ENCODE results near the gene ZIC4.

The ZIC4 gene

DNA sequence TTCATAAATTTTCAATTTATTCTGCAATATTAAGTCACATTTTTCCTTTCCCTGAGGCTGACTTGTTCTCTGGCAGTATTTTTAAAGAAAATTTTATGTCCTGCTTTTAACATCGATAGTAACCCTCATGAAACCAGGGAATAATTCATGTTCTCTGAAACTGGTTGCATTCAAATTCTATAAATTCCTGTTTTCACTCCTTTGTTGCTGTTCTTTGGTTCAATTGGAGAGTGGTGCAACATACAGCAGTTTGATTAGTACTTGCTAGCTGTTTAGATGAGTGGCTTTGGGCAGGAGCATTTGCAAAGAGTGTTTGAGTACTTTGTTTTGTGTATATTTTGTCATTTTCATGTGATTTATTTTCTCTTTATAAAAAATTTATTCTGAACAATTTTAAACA, 22.0 kb upstream of the ZIC4 start:
- TF ChIP-seq, protein P1, sequence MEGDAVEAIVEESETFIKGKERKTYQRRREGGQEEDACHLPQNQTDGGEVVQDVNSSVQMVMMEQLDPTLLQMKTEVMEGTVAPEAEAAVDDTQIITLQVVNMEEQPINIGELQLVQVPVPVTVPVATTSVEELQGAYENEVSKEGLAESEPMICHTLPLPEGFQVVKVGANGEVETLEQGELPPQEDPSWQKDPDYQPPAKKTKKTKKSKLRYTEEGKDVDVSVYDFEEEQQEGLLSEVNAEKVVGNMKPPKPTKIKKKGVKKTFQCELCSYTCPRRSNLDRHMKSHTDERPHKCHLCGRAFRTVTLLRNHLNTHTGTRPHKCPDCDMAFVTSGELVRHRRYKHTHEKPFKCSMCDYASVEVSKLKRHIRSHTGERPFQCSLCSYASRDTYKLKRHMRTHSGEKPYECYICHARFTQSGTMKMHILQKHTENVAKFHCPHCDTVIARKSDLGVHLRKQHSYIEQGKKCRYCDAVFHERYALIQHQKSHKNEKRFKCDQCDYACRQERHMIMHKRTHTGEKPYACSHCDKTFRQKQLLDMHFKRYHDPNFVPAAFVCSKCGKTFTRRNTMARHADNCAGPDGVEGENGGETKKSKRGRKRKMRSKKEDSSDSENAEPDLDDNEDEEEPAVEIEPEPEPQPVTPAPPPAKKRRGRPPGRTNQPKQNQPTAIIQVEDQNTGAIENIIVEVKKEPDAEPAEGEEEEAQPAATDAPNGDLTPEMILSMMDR (IDR thresholded peaks at IDR 0.05), result no peak
- Histone ChIP-seq H3K4me3 (no peak overlapping the region), H3K9me3 (no peaks in the 10 kb centered on the region), H3K27ac (no peak overlapping the region), H3K27me3 (peaks cover 0 to 26% of the 10 kb centered on the region in 2 donors), H3K36me3 (no peaks in the 10 kb centered on the region), H3K4me1 (peaks cover 0 to 2% (median 0%) of the 10 kb centered on the region in 4 donors)
- intact Hi-C loops (cut with DNase I; ENCODE audit: low total_unique reads), result no loop called here
- DNase-seq, result no peak

DNA sequence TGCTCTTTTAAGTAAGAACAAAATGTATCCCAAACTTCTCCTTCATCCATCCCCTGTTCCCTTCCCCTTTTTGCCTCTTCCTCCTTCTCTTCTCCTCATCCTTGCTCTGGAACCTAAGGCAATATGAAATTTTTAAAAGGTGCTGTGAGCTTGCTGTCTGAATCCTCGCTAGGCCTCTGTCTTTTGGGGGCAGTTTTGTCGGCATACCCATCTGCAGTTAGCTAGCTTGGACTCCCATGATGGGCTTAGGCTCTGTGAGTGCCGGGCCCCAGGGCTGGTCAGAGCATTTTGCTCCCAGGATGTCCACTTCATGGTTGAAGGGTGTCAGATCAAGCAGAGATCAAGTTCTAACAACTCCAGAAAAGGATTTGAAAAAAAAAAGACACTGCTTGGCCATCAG, 21.4 kb upstream of the ZIC4 start:
- Histone ChIP-seq H3K4me1 (peaks cover 0 to 7% (median 0%) of the 10 kb centered on the region in 4 donors), H3K36me3 (no peaks in the 10 kb centered on the region), H3K27ac (no peak overlapping the region), H3K27me3 (peaks cover 0 to 32% of the 10 kb centered on the region in 2 donors), H3K9me3 (no peaks in the 10 kb centered on the region), H3K4me3 (no peak overlapping the region)
- no peak for DNase-seq
- TF ChIP-seq, protein P1 (IDR thresholded peaks at IDR 0.05), result no peak
- intact Hi-C loops (cut with DNase I; ENCODE audit: low total_unique reads), result no loop called here

DNA sequence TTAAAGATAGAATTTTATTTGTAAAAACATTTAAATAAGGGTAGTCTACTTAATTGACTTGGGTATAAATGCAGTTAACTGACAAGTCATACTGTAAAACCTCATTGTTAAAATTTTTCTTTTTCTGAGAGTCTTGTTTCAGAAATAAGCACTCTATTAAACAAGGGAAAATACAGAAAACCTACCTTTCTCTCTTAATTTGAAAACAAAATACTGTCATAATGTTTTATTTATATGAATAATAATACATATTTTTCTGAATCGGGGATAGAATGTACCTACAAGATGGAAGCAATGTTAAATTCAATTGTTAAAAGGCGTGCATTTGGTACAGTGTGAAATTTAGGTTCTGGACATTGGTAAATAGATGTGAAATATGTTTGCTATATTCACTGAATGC, 20.6 kb upstream of the ZIC4 start:
- intact Hi-C loops (cut with DNase I; ENCODE audit: low total_unique reads), result no loop called here
- H3K36me3 ChIP-seq, result no peaks in the 10 kb centered on the region
- TF ChIP-seq, protein P1 (IDR thresholded peaks at IDR 0.05), result no peak
- H3K27me3 ChIP-seq, result peaks cover 0 to 40% of the 10 kb centered on the region in 2 donors
- H3K27ac ChIP-seq, result no peak overlapping the region
- H3K4me1 ChIP-seq, result peaks cover 0 to 7% (median 0%) of the 10 kb centered on the region in 4 donors
- no peaks in the 10 kb centered on the region for H3K9me3 ChIP-seq
- H3K4me3 ChIP-seq, result no peak overlapping the region
- DNase-seq, result no peak

DNA sequence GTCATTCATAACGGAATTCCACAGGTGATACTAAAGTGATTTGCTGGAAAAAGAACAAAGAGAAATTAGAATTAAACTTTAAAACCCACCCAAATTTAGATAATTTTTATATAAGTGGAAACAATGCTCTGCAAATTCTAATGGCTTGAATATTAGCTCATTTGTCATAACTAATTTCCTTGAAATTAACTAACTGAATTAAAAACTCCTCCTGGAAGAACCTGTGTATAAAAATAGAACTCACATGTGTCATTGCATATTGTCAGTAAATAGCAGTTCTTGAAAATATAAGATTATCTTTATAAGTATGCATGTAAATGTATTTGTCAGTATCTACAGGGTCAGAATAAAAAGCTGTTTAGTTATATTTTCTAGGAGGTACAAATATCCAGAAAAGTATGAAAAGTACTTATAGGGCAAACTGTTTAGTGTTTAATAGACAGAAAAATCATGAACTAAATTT, 19.1 kb upstream of the ZIC4 start:
- Histone ChIP-seq H3K4me3 (no peak overlapping the region), H3K9me3 (no peaks in the 10 kb centered on the region), H3K27me3 (peaks cover 0 to 55% of the 10 kb centered on the region in 2 donors), H3K4me1 (peaks cover 0 to 15% (median 4%) of the 10 kb centered on the region in 4 donors), H3K27ac (no peak overlapping the region), H3K36me3 (no peaks in the 10 kb centered on the region)
- intact Hi-C loops (cut with DNase I; ENCODE audit: low total_unique reads), result no loop called here
- TF ChIP-seq, protein P1 (IDR thresholded peaks at IDR 0.05), result no peak
- no peak for DNase-seq

DNA sequence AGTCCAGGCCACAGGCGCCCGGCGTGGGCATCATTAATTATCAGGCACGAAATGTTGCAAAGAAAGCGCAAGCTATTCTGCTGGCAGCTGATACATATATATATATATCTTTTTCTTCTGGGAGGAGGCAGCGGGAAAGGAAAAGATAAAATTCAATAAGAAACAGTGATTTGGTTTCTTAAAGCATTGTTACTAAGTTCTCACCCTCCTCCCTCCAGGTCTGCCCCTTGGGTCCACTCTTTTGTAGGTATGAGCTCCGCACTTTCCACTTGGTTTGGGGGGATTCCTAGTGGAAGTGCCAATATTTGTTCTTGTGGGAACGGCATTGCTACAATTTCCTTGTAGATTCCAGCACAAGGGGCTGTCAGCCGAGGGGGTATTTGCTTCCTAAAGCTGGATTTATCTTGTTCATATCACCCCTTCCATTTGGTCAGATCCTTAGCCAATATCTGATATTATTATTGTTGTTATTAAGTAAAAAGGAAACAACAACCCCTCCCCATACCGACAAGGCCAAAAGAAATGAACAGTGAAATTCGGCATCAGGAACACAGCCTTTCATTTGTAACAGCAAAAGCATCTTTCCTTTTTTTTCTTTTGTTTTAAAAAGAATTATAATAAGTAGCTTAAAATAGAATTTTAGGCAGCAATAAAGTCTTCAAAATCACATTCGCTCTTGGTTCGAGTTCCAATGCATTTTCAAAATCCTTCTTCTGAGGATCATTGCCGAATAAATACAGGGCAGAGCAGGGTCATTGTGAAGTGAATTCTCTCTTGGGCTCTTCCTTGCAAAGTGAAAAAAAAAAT, 18.4 kb upstream of the ZIC4 start:
- H3K4me1 ChIP-seq, result peaks cover 0 to 15% (median 4%) of the 10 kb centered on the region in 4 donors
- H3K4me3 ChIP-seq, result no peak overlapping the region
- H3K36me3 ChIP-seq, result no peaks in the 10 kb centered on the region
- intact Hi-C loops (cut with DNase I; ENCODE audit: low total_unique reads), result no loop called here
- no peaks in the 10 kb centered on the region for H3K9me3 ChIP-seq
- TF ChIP-seq, protein P1 (IDR thresholded peaks at IDR 0.05), result no peak
- H3K27ac ChIP-seq, result no peak overlapping the region
- DNase-seq, result no peak
- H3K27me3 ChIP-seq, result peaks cover 0 to 62% of the 10 kb centered on the region in 2 donors
